GM12878 (cell line): Measurements from ENCODE around the gene CKMT2. TPM values are rescaled to one million over a fixed set of nuclear protein-coding genes. Genes with fewer than 3 reads are reported as not detected.

Experiments used
- ATAC-seq: fragments of 200-7000 bp; cut with Tn5 transposase; 3 replicates; pipeline ENCODE4 v1.9.1; 2020; ENCODE audit warnings: mild to moderate bottlenecking, moderate library complexity
- BruUV-seq: library from RNA; stranded (reverse); fragments of 400-500 nt; replicated peaks from 2 replicates; lab custom pipeline; 2021; lab: Mats Ljungman, UMichigan
- CTCF ChIA-PET: fragments of 300-600 bp; sonication (Branson Sonifier 250); formaldehyde crosslinking; extraction: SDS; loops from one replicate; lab custom pipeline; 2021; ENCODE audit warnings: inconsistent platforms; lab: Yijun Ruan, JAX
- POLR2A ChIA-PET: fragments of 350-600 bp; formaldehyde crosslinking; extraction: SDS; loops from one replicate; lab custom pipeline; 2021; ENCODE audit warnings: inconsistent platforms; lab: Charles Lee
- RAD21 ChIA-PET: fragments of 300-600 bp; sonication (Branson Sonifier 250); formaldehyde crosslinking; loops from one replicate; lab custom pipeline; 2023; ENCODE audit warnings: antibody characterized with exemption; ENCODE audit not compliant: unreplicated experiment; lab: Charles Lee
- SMC1A ChIA-PET: fragments of 300-600 bp; sonication (Branson Sonifier 250); formaldehyde crosslinking; loops from one replicate; lab custom pipeline; 2023; ENCODE audit not compliant: unreplicated experiment, uncharacterized antibody; lab: Charles Lee
- DNase-seq: peaks from one replicate; pipeline ENCODE4 v3.0.0-alpha.2; 2011; ENCODE audit warnings: low read depth, low spot score
- FAIRE-seq: peaks from 3 replicates; lab custom pipeline; 2011; peaks lifted over from hg19 to GRCh38; lab: Jason Lieb, UNC
- H2AFZ ChIP-seq: 2 replicates; pipeline ENCODE4 v1.6.0; 2011; ENCODE audit warnings: low read depth, low read length, control low read depth; ENCODE audit not compliant: control insufficient read depth
- H3K27ac ChIP-seq: 2 replicates; pipeline ENCODE4 v1.5.1; 2011; ENCODE audit warnings: control low read depth; ENCODE audit not compliant: control insufficient read depth, insufficient read depth
- H3K27me3 ChIP-seq, 2 experiments: replicated peaks in 1 of 2; 2 replicates each; pipeline versions ENCODE4 v1.6.0 to v1.6.1; 2011; ENCODE audit warnings: low read length in 1 of 2; ENCODE audit not compliant: control insufficient read depth in 2 of 2, insufficient read depth in 2 of 2
- H3K36me3 ChIP-seq, 2 experiments: 2 replicates each; pipeline ENCODE4 v1.5.1; 2011; ENCODE audit warnings: low read length in 1 of 2; ENCODE audit not compliant: control insufficient read depth in 2 of 2, insufficient read depth in 2 of 2
- H3K4me1 ChIP-seq: 2 replicates; pipeline ENCODE4 v1.6.1; 2011; ENCODE audit warnings: mild to moderate bottlenecking, low read length, moderate library complexity, mixed read lengths; ENCODE audit not compliant: control insufficient read depth, insufficient read depth
- H3K4me2 ChIP-seq: 2 replicates; pipeline ENCODE4 v1.6.0; 2011; ENCODE audit warnings: control low read depth; ENCODE audit not compliant: control insufficient read depth, insufficient read depth
- H3K4me3 ChIP-seq: fragments of 200-600 bp; sonication (generic); 2 replicates; pipeline ENCODE4 v1.5.1; 2016
- H3K79me2 ChIP-seq: 2 replicates; pipeline ENCODE4 v1.6.0; 2011; ENCODE audit warnings: low read length; ENCODE audit not compliant: control insufficient read depth, insufficient read depth
- H3K9ac ChIP-seq: 2 replicates; pipeline ENCODE4 v1.8.0; 2011; ENCODE audit warnings: low read length, control low read depth, mixed read lengths; ENCODE audit not compliant: control insufficient read depth, insufficient read depth
- H3K9me3 ChIP-seq: replicated peaks from 3 replicates; pipeline ENCODE4 v1.5.1; 2011; ENCODE audit warnings: mild to moderate bottlenecking, low read length; ENCODE audit not compliant: control insufficient read depth, insufficient read depth
- H4K20me1 ChIP-seq: 2 replicates; pipeline ENCODE4 v1.6.0; 2011; ENCODE audit not compliant: control insufficient read depth, insufficient read depth
- CBFB ChIP-seq: IDR thresholded peaks from 2 replicates; pipeline ENCODE4 v1.6.1; 2016; ENCODE audit warnings: antibody characterized with exemption, low read depth
- CREB1 ChIP-seq: IDR thresholded peaks from 2 replicates; pipeline ENCODE4 v1.6.1; 2012; ENCODE audit warnings: low read depth, mild to moderate bottlenecking, inconsistent platforms
- MYB ChIP-seq: fragments of 150-350 bp; IDR thresholded peaks from 2 replicates; pipeline ENCODE4 v1.6.1; 2014; ENCODE audit warnings: mild to moderate bottlenecking, low read depth, low read length, borderline replicate concordance
- NFYA ChIP-seq: IDR thresholded peaks from 2 replicates; pipeline ENCODE4 v1.6.1; 2011; ENCODE audit warnings: low read depth, mild to moderate bottlenecking, low read length, improper control_type of control experiment, borderline replicate concordance
- NFYB ChIP-seq: IDR thresholded peaks from 2 replicates; pipeline ENCODE4 v1.6.1; 2011; ENCODE audit warnings: low read depth, mild to moderate bottlenecking, low read length, improper control_type of control experiment, moderate library complexity; ENCODE audit not compliant: insufficient read depth
- PBX3 ChIP-seq: IDR thresholded peaks from 2 replicates; pipeline ENCODE4 v1.6.1; 2011; ENCODE audit warnings: mild to moderate bottlenecking, low read depth, low read length, moderate library complexity; ENCODE audit not compliant: insufficient replicate concordance
- STAT3 ChIP-seq: IDR thresholded peaks from 2 replicates; pipeline ENCODE4 v1.6.1; 2011; ENCODE audit warnings: low read depth, low read length, improper control_type of control experiment
- TCF12 ChIP-seq: IDR thresholded peaks from 2 replicates; pipeline ENCODE4 v1.6.1; 2011; ENCODE audit warnings: low read depth, mild to moderate bottlenecking, low read length
- ZBTB11 ChIP-seq: fragments of 450-650 bp; formaldehyde crosslinking; IDR thresholded peaks from 2 replicates; pipeline ENCODE4 v1.5.0; 2022; ENCODE audit warnings: mild to moderate bottlenecking, missing genetic modification characterization
- WGBS: methylation state at CpG from one replicate; pipeline ENCODE4 v1.1.6; 2016; ENCODE audit warnings: low lambda C conversion rate; ENCODE audit not compliant: insufficient replicate concordance, insufficient coverage; ENCODE audit errors: missing lambda C conversion rate; 5-methylcytosine and 5-hydroxymethylcytosine counted together
- in situ Hi-C: fragments of 300-500 bp; cut with MboI; formaldehyde crosslinking; loops from 9 replicates; pipeline ENCODE4 v1.14.3; 2018; ENCODE audit warnings: mixed read lengths
- intact Hi-C: fragments of 100-400 bp; cut with micrococcal nuclease; formaldehyde crosslinking; loops from one replicate; pipeline ENCODE4 v1.14.2; 2022; ENCODE audit not compliant: unreplicated experiment
- polyA plus RNA-seq, 11 experiments: library from polyadenylated mRNA; depleted of rRNA in 4 of 11; unstranded in 6 of 11; stranded (reverse) in 5 of 11; fragments of >200 nt; fragmentation: Nextera tagmentation in 4 of 11; fragmentation: Illumina TruSeq in 1 of 11; extraction: Ambion mirVana in 4 of 11; extraction: Trizol in 1 of 11; gene quantifications; 1 replicate in 1 of 11; 2 replicates in 10 of 11; pipeline versions ENCODE4 v1.2.1 to v1.2.3, GENCODE V29; 2011 to 2016; ENCODE audit warnings: inconsistent platforms in 2 of 11, missing spikeins in 2 of 11, low read depth in 1 of 11
- total RNA-seq, 4 experiments: library from RNA; depleted of rRNA in 3 of 4; stranded (reverse); fragments of >200 nt in 3 of 4; fragmentation: Illumina TruSeq in 1 of 4; extraction: Trizol in 1 of 4; gene quantifications; 2 replicates each; pipeline versions ENCODE4 v1.2.1 to v1.2.3, GENCODE V29; 2013 to 2021

Gene CKMT2
- total and polyA plus RNA-seq, 10 of the 15 experiments (the other 5 are each of a cell fraction or from before 2014, with no cell fraction given), result 0.70 to 1.2 TPM; not detected in 8

- FAIRE-seq (no peak), DNase-seq (no peak), ATAC-seq (no peak)
- no peaks in the 10 kb centered on the region for H3K4me1 ChIP-seq
- H3K9me3 ChIP-seq, result no peaks in the 10 kb centered on the region
- in situ Hi-C loops, result no loop called here
- H4K20me1 ChIP-seq, result no peaks in the 10 kb centered on the region
- no peaks in the 10 kb centered on the region for H3K27me3 ChIP-seq
- no peak overlapping the region for H2AFZ ChIP-seq
- no peak overlapping the region for H3K4me3 ChIP-seq
- no peak overlapping the region for H3K4me2 ChIP-seq
- ChIA-PET POLR2A (no interaction called here), CTCF (interaction anchor here (1.3 to 2.2 kb wide), 2 partner anchors 10 to 36 kb away, joined by 4 to 7 read pairs; no protein-coding TSS in a partner anchor), SMC1A (no interaction called here), RAD21 (no interaction called here)
- H3K79me2 ChIP-seq, result no peaks in the 10 kb centered on the region
- intact Hi-C loops, result no loop called here
- 4% methylated on average over 1 of the region's 1 CpG for WGBS
- no peak overlapping the region for H3K9ac ChIP-seq
- TF ChIP-seq PBX3, result no peak
- TF ChIP-seq TCF12, result no peak
- no peak for TF ChIP-seq NFYB
- no peak for TF ChIP-seq CREB1
- no peak for TF ChIP-seq ZBTB11
- no peak for TF ChIP-seq NFYA
- no peak for TF ChIP-seq STAT3
- no peak for TF ChIP-seq MYB
- TF ChIP-seq CBFB, result no peak
- BruUV-seq, result no TSS peak
- H3K36me3 ChIP-seq, result no peaks in the 10 kb centered on the region
- H3K27ac ChIP-seq, result no peak overlapping the region
Observed at GRCh38 chr5:81226949-81227348, 6.2 kb upstream of the CKMT2 start.
